ENCODE data around the gene C4orf50. TPM values are rescaled to one million over a fixed set of nuclear protein-coding genes. Genes with fewer than 3 reads are reported as not detected.

C4orf50 gene
- polyA plus RNA-seq, 1 donor from 2014 or later = 1.6 TPM

DNA sequence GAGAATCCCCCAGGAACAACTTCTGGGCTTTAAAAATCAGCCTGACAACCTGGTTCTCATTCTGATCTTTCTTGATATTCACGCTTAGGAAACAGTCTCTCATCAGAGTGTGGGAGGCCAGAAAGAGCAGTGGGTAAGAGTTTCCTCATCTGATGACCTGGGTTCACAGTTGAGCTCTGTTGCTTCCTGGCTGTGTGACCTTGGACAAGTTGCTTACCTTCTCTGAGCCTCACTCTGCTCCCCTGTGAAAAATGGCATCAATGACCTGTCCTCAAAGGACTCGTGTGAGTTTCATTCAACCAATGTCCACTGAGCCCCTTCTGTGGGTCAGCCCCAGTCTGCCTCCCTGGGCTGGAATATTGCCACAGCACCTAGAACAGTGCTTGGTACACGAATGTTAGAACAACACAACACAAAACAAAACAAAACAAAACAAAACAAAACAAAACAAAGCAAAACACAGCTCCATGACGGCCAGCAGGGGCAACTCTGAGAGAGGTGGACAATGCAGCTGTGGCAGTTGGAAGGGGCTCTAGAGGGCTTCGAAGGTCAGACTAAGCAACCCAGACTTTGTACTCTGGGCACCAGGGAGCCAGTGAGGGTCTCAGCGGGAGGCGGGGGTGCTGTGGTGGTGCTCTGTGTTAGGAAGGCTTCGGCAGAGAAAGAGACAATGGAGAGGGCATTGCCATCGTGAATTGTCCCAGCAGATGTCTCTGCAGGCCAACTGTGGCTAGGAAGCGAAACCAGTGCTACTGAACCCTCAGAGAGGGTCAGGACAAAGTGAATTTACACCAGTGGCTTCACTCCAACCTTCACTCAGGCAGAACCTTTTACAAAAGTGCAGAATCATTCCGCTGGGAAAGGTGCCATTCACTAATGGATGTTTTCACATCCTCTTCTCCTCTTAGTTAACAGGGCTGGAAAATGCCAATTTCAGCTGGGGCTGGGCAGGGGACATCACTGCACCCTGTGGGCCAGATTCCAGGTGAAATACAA is 14.3 kb upstream of the C4orf50 start:
- H3K79me2 ChIP-seq (replicated peaks; ENCODE audit: insufficient read depth, low read length) = no peaks in the 10 kb centered on the region
- H4K20me1 ChIP-seq (ENCODE audit: insufficient read depth) = no peaks in the 10 kb centered on the region

DNA sequence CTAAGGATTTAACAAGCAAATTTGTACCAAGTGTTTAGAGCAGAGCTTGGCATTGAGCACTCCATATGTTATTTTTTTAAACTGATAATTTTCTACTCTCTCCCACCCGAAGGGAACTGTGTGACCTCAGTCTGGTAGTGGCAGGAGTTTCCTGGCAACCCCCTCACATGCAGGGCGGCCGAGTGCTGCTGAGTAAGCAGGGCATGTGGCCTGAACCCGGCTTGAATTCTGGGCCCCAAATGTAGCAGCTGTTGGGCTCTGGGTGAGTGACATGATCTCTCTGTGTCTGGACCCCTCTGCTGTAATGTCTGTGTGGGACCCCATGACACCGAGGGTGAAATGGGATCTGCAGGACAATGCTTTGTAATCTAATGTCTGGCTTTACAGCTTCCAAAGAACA is 13.6 kb upstream of the C4orf50 start:
- Histone ChIP-seq H2AFZ (ENCODE audit: low read depth, low read length) (no peak overlapping the region), H3K9ac (ENCODE audit: low read length) (no peak overlapping the region), H3K27ac (ENCODE audit: low read length) (no peak overlapping the region)

More for the DNA sequence above, 14.3 kb upstream of the C4orf50 start:
- Histone ChIP-seq H2AFZ (ENCODE audit: low read depth, low read length) (no peak overlapping the region), H3K4me3 (ENCODE audit: low read length) (no peak overlapping the region), H3K36me3 (ENCODE audit: insufficient read depth, low read length) (no peaks in the 10 kb centered on the region), H3K9me2 (ENCODE audit: insufficient read depth, low read length) (no peaks in the 10 kb centered on the region), H3F3A (ENCODE audit: insufficient read depth, low read length, poor library complexity, severe bottlenecking) (no peaks in the 10 kb centered on the region), H3K27me3 (ENCODE audit: insufficient read depth, low read depth, low read length) (no peaks in the 10 kb centered on the region), H3K9ac (ENCODE audit: low read length) (no peak overlapping the region), H3K27ac (ENCODE audit: low read length) (no peak overlapping the region), H3K4me2 (ENCODE audit: low read length) (no peak overlapping the region), H3K9me3 (ENCODE audit: low read length) (no peaks in the 10 kb centered on the region)
- TF ChIP-seq POLR2AphosphoS5 (IDR thresholded peaks at IDR 0.05) (no peak), RAD21 (conservative IDR thresholded peaks at IDR 0.05) (no peak), EZH2 (IDR thresholded peaks at IDR 0.05; ENCODE audit: borderline replicate concordance, insufficient read depth, low read length, poor library complexity, severe bottlenecking) (no peak), SMC3 (conservative IDR thresholded peaks at IDR 0.05; ENCODE audit: poor library complexity) (no peak), TAF1 (IDR thresholded peaks at IDR 0.05; ENCODE audit: low read depth) (no peak), EP300 (conservative IDR thresholded peaks at IDR 0.05; ENCODE audit: poor library complexity, severe bottlenecking) (no peak)
- TF ChIP-seq, protein P1, sequence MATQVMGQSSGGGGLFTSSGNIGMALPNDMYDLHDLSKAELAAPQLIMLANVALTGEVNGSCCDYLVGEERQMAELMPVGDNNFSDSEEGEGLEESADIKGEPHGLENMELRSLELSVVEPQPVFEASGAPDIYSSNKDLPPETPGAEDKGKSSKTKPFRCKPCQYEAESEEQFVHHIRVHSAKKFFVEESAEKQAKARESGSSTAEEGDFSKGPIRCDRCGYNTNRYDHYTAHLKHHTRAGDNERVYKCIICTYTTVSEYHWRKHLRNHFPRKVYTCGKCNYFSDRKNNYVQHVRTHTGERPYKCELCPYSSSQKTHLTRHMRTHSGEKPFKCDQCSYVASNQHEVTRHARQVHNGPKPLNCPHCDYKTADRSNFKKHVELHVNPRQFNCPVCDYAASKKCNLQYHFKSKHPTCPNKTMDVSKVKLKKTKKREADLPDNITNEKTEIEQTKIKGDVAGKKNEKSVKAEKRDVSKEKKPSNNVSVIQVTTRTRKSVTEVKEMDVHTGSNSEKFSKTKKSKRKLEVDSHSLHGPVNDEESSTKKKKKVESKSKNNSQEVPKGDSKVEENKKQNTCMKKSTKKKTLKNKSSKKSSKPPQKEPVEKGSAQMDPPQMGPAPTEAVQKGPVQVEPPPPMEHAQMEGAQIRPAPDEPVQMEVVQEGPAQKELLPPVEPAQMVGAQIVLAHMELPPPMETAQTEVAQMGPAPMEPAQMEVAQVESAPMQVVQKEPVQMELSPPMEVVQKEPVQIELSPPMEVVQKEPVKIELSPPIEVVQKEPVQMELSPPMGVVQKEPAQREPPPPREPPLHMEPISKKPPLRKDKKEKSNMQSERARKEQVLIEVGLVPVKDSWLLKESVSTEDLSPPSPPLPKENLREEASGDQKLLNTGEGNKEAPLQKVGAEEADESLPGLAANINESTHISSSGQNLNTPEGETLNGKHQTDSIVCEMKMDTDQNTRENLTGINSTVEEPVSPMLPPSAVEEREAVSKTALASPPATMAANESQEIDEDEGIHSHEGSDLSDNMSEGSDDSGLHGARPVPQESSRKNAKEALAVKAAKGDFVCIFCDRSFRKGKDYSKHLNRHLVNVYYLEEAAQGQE (IDR thresholded peaks at IDR 0.05; ENCODE audit: borderline replicate concordance) = no peak

More for the DNA sequence above, 13.6 kb upstream of the C4orf50 start:
- no peaks in the 10 kb centered on the region for H3K9me3 ChIP-seq (ENCODE audit: low read length)
- no peaks in the 10 kb centered on the region for H3K79me2 ChIP-seq (replicated peaks; ENCODE audit: insufficient read depth, low read length)
- H3K9me2 ChIP-seq (ENCODE audit: insufficient read depth, low read length) = no peaks in the 10 kb centered on the region
- no peak overlapping the region for H3K4me3 ChIP-seq (ENCODE audit: low read length)
- no peaks in the 10 kb centered on the region for H3K27me3 ChIP-seq (ENCODE audit: insufficient read depth, low read depth, low read length)
- H3F3A ChIP-seq (ENCODE audit: insufficient read depth, low read length, poor library complexity, severe bottlenecking) = no peaks in the 10 kb centered on the region
- TF ChIP-seq TAF1 (IDR thresholded peaks at IDR 0.05; ENCODE audit: low read depth) = no peak
- TF ChIP-seq POLR2AphosphoS5 (IDR thresholded peaks at IDR 0.05) = no peak
- no peak for TF ChIP-seq EZH2 (IDR thresholded peaks at IDR 0.05; ENCODE audit: borderline replicate concordance, insufficient read depth, low read length, poor library complexity, severe bottlenecking)
- TF ChIP-seq, protein P2, sequence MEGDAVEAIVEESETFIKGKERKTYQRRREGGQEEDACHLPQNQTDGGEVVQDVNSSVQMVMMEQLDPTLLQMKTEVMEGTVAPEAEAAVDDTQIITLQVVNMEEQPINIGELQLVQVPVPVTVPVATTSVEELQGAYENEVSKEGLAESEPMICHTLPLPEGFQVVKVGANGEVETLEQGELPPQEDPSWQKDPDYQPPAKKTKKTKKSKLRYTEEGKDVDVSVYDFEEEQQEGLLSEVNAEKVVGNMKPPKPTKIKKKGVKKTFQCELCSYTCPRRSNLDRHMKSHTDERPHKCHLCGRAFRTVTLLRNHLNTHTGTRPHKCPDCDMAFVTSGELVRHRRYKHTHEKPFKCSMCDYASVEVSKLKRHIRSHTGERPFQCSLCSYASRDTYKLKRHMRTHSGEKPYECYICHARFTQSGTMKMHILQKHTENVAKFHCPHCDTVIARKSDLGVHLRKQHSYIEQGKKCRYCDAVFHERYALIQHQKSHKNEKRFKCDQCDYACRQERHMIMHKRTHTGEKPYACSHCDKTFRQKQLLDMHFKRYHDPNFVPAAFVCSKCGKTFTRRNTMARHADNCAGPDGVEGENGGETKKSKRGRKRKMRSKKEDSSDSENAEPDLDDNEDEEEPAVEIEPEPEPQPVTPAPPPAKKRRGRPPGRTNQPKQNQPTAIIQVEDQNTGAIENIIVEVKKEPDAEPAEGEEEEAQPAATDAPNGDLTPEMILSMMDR (IDR thresholded peaks at IDR 0.05; ENCODE audit: poor library complexity, severe bottlenecking) = no peak
- H3K36me3 ChIP-seq (ENCODE audit: insufficient read depth, low read length) = no peaks in the 10 kb centered on the region
- no peak overlapping the region for H3K4me2 ChIP-seq (ENCODE audit: low read length)
- no peaks in the 10 kb centered on the region for H4K20me1 ChIP-seq (ENCODE audit: insufficient read depth)
